HG03196 (cell line): ENCODE results near the gene WDR59.
A peak's percentile ranks its signal among the peaks of the same experiment; 100 is the strongest.

ENCODE experiments used
- ATAC-seq: cut with Tn5 transposase; IDR thresholded peaks from one replicate; pipeline ENCODE4 v1.9.1; 2021; ENCODE audit not compliant: unreplicated experiment

The WDR59 gene

GRCh38 chr16:74987027-74987681 lies 2.2 kb upstream of the WDR59 start:
- no peak for ATAC-seq

GRCh38 chr16:74984194-74984528 lies 762 bp downstream of the WDR59 start:
- no peak for ATAC-seq

DNA sequence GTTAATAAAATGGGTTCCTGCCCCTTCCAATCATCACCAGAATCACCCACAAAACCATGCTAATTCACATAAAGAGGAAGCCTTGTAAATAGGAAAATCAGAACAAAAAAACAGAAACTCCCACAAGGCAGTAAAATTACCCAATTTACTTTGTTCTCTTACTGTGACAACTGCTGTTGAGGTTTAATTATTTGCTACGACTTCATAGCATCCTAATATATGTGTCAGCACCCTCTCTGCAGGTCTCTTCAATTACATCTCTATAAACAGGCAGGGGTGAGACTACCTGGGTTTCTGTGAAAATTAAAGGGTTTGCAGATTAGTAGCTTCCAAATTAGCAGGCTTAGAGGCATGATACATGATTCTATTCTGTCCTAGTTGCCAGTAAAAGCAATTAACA lies 2.7 kb downstream of the WDR59 start:
- ATAC-seq, result no peak

DNA sequence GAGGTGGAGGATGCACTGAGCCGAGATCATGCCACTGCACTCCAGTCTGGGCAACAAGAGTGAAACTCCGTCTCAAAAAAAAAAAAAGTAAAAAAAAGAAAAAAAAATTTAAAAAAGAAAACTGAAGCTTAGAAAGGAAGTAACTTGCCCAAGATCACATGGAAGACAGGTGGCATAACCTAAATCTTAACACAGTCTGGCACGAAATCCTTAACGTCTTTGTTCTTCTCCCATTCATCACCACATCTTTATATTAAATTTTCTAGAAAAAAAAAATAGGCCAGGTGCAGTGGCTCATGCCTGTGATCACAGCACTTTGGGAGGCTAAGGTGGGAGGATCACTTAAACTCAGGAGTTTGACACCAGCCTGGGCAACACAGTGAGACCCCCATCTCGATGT lies 9.3 kb downstream of the WDR59 start:
- ATAC-seq, result no peak

- no peak for ATAC-seq
These were observed 11.6 kb downstream of the WDR59 start for GRCh38 chr16:74973304-74973703.

- no peak for ATAC-seq
These were observed 30.2 kb downstream of the WDR59 start for GRCh38 chr16:74954763-74955162.

DNA sequence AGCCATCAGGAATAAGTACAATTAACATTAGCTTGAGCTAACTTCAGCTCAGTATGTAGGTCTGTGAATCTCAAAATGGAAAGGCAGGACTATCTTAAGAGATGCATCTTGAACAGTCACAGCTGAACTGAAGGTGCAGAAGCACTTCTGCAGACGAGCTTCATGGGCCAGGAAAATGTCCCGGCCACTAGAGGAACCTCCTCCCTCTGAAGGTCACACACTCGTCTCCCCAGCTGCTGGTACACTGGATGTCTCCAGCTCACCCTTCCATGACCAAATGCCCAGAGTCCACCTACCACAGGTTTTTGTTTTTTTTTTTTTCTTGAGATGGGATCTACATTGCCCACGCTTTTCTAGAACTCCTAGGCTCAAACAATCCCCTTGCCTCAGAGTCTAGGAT lies 33.2 kb downstream of the WDR59 start:
- no peak for ATAC-seq

- ATAC-seq, result no peak
These were observed 33.7 kb downstream of the WDR59 start for GRCh38 chr16:74951206-74951605.

DNA sequence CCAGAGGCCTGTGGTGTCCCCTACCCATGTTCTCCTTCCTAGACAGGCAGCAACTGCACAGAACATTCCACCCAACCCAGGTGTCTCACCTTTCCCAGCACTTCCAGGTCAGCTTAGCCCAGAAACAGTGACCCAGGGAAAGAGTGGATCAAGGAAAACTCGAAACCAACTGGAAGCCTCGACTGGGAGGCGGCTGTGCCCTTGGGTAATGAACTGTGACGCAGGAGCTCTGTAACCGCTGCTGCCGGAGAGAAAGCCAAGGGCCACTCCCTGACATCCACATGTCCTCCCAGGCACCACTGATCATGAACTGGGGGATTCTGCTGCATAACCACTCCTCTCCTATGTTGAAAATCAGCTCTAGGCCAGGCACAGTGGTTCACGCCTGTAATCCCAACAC lies 34.4 kb downstream of the WDR59 start:
- ATAC-seq, result no peak

- no peak for ATAC-seq
These were observed 35.6 kb downstream of the WDR59 start for GRCh38 chr16:74949309-74949708.

DNA sequence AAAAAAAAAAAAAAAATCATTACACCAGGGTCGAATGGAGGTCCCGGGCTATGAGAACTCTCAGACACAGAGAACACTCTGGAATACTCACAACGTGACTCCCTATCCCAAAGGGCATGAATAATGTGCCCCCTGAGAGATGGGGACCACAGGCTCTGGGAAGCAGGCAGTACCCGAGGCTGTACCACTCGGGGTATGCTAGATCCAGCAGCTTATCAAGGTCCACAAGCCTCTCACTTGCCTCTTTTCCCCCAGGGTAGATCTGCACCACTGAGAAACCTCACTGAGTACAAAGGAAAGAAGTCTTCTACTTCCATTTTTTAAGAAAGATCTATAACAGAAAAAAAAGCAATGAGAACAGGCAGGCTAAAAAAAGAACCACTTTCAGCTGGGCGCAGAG lies 40.5 kb downstream of the WDR59 start:
- ATAC-seq, result no peak

- no peak for ATAC-seq
These were observed 41.7 kb downstream of the WDR59 start for GRCh38 chr16:74942977-74943918.

- no peak for ATAC-seq
These were observed 42.4 kb downstream of the WDR59 start for GRCh38 chr16:74942566-74942965.

GRCh38 chr16:74939688-74940087 lies 45.2 kb downstream of the WDR59 start:
- no peak for ATAC-seq

- peak; percentile 84 for ATAC-seq
These were observed 47.9 kb downstream of the WDR59 start for GRCh38 chr16:74936902-74937560.

GRCh38 chr16:74931445-74931844 lies 53.5 kb downstream of the WDR59 start:
- no peak for ATAC-seq

DNA sequence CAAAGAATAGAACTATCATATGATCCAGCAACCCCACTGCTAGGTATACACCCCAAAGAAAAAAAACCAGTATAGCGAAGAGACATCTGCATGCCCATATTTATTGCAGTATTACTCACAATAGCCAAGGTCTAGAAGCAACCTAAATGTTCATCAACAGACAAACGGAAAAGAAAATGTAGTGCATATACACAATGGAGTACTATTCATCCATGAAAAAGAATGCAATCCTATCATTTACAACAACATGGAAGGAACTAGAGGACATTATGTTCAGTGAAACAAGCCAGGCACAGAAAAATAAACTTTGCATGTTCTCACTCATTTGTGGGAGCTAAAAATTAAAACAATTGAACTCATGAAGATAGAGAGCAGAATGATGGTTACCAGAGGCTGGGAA lies 55.3 kb downstream of the WDR59 start:
- ATAC-seq, result no peak

GRCh38 chr16:74926805-74927204 lies 58.1 kb downstream of the WDR59 start:
- no peak for ATAC-seq

DNA sequence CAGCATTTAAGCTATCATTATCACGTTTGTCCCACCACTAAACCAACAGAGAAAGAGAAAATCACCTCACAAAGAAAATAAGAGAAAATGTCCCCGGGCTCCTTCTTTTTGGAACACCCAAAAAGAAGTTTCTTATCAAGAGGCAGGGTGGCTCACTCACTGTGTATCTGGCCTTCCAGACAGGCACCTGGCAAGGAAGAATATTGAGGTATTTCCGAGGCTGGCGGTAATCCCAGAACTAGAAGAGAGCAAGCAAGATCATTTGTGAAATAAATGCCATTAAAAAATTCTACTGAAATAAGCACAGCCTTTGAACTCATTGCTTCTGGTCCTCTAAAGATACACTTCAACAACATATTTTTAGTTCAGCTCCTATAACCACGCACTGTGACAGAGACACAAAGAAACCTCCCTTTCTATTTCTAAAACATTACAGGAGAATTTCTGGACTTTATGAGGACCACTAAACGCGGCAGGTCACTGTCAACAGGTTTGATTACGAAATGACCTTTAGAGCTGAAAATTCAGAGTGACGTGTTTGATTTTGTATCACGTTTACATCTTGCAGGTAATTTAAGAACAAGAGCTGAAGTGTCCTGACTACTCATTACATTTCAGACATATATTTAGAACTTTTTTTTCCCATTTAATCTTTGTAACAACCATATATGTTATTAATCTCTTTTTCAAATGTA lies 61.0 kb downstream of the WDR59 start:
- no peak for ATAC-seq

DNA sequence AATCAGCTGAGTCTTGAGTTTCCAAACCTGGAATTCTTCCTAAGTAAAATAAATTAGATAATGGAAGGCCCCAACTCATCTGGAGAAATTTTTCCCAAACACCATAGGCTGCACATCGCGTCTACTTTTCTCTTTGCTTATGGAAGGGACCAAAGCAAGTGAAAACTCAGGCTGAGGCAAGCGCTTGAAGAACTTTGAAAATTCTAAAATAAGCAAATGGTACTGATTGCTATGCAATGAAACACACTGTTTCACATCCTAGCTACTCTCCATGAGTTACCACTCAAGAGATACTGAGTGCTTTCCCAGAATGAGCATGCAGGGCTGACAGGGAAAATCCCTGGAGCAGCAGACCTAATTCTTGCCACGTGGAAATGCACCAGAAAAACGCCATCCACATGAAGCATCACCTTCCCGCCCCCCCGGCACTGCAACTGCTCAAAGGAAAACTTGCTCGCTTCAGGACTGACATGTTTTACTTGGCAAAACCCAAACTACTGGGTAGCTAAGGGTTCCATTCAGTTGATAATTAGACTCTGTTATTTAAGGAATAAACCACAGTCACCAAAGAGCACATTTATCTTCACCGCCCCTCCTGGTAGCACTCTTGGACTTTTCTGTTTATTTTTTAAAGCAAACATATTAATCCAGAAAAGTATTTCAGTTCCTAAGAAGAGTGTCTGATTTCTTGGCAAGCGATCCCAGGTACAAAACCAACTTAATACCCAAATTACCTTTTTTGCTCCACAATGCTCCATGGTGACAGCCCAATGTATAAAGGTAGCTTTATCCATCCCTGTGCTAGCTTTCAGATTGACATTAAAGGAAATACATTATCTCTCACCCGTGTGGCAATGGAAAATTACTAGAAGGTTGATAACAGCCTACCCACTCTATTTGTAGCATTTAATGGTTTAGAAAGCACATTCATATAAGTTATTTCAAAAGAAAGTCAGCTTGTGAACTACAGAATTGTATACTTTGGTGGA lies 62.5 kb downstream of the WDR59 start:
- no peak for ATAC-seq
